SK-N-SH treated with all-trans-retinoic acid at 6 μM for 48 hours (cell line): ENCODE data around the gene CAPN12.

ENCODE experiments used
- OSR1 ChIP-seq: fragments of 250-450 bp; sonication (Bioruptor Pico); IDR thresholded peaks from 2 replicates; pipeline ENCODE4 v1.8.0; 2022; ENCODE audit warnings: moderate library complexity, mild to moderate bottlenecking, inconsistent platforms
- PATZ1 ChIP-seq: fragments of 250-450 bp; sonication (Bioruptor Pico); IDR thresholded peaks from 2 replicates; pipeline ENCODE4 v1.8.0; 2020; ENCODE audit warnings: mild to moderate bottlenecking, moderate library complexity, borderline replicate concordance
- PPARA ChIP-seq: fragments of 250-450 bp; sonication (Bioruptor Pico); IDR thresholded peaks from 2 replicates; pipeline ENCODE4 v1.5.0; 2020; ENCODE audit warnings: mild to moderate bottlenecking, borderline replicate concordance
- RARB ChIP-seq: fragments of 250-450 bp; sonication (Bioruptor Pico); IDR thresholded peaks from 2 replicates; pipeline ENCODE4 v1.8.0; 2021; ENCODE audit warnings: mild to moderate bottlenecking, moderate library complexity
- TCF4 ChIP-seq: fragments of 250-450 bp; sonication (Bioruptor Pico); IDR thresholded peaks from 2 replicates; pipeline ENCODE4 v1.8.0; 2021; ENCODE audit warnings: mild to moderate bottlenecking, moderate library complexity, borderline replicate concordance
- TOX ChIP-seq: fragments of 250-450 bp; sonication (Bioruptor Pico); IDR thresholded peaks from 2 replicates; pipeline ENCODE4 v1.8.0; 2021; ENCODE audit warnings: mild to moderate bottlenecking, moderate library complexity, borderline replicate concordance
- TSHZ2 ChIP-seq: fragments of 250-450 bp; sonication (Bioruptor Pico); IDR thresholded peaks from 2 replicates; pipeline ENCODE4 v1.5.0; 2020; ENCODE audit warnings: mild to moderate bottlenecking, moderate library complexity
- ZC3H10 ChIP-seq: fragments of 250-450 bp; sonication (Bioruptor Pico); IDR thresholded peaks from 2 replicates; pipeline ENCODE4 v1.5.1; 2021; ENCODE audit warnings: mild to moderate bottlenecking, moderate library complexity
- ZFP3 ChIP-seq: fragments of 250-450 bp; sonication (Bioruptor Pico); IDR thresholded peaks from 2 replicates; pipeline ENCODE4 v1.5.0; 2020; ENCODE audit warnings: mild to moderate bottlenecking, moderate library complexity
- ZFP30 ChIP-seq: fragments of 450-650 bp; formaldehyde crosslinking; IDR thresholded peaks from 2 replicates; pipeline ENCODE4 v1.5.0; 2022; ENCODE audit warnings: mild to moderate bottlenecking, moderate library complexity
- ZNF70 ChIP-seq: fragments of 450-650 bp; formaldehyde crosslinking; IDR thresholded peaks from 2 replicates; pipeline ENCODE4 v1.5.0; 2020; ENCODE audit warnings: mild to moderate bottlenecking, moderate library complexity
- ZNF8 ChIP-seq: fragments of 450-650 bp; formaldehyde crosslinking; IDR thresholded peaks from 2 replicates; pipeline ENCODE4 v1.5.0; 2020; ENCODE audit warnings: mild to moderate bottlenecking, moderate library complexity
- TF ChIP-seq, protein P1 (sequence below): fragments of 250-450 bp; sonication (Bioruptor Pico); IDR thresholded peaks from 2 replicates; pipeline ENCODE4 v1.8.0; 2021; ENCODE audit warnings: low read depth, mild to moderate bottlenecking, moderate library complexity, borderline replicate concordance
- TF ChIP-seq, protein P2 (sequence below): fragments of 250-450 bp; sonication (Bioruptor Pico); IDR thresholded peaks from 2 replicates; pipeline ENCODE4 v1.5.1; 2020; ENCODE audit warnings: low read depth, mild to moderate bottlenecking, moderate library complexity

GRCh38 chr19:38723606-38723965 lies 20.7 kb downstream of the CAPN12 start:
- TF ChIP-seq RARB (CRISPR knock-in tag) (no peak), ZC3H10 (CRISPR knock-in tag) (no peak), TCF4 (no peak), PATZ1 (CRISPR knock-in tag) (no peak), ZNF8 (CRISPR knock-in tag) (no peak), ZFP30 (CRISPR knock-in tag) (no peak), ZNF70 (CRISPR knock-in tag) (no peak), TOX (CRISPR knock-in tag) (no peak), ZFP3 (CRISPR knock-in tag) (no peak), PPARA (CRISPR knock-in tag) (no peak), TSHZ2 (CRISPR knock-in tag) (no peak), OSR1 (no peak)
- TF ChIP-seq, protein P1, sequence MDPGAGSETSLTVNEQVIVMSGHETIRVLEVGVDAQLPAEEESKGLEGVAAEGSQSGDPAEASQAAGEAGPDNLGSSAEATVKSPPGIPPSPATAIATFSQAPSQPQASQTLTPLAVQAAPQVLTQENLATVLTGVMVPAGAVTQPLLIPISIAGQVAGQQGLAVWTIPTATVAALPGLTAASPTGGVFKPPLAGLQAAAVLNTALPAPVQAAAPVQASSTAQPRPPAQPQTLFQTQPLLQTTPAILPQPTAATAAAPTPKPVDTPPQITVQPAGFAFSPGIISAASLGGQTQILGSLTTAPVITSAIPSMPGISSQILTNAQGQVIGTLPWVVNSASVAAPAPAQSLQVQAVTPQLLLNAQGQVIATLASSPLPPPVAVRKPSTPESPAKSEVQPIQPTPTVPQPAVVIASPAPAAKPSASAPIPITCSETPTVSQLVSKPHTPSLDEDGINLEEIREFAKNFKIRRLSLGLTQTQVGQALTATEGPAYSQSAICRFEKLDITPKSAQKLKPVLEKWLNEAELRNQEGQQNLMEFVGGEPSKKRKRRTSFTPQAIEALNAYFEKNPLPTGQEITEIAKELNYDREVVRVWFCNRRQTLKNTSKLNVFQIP (CRISPR knock-in tag): no peak
- TF ChIP-seq, protein P2, sequence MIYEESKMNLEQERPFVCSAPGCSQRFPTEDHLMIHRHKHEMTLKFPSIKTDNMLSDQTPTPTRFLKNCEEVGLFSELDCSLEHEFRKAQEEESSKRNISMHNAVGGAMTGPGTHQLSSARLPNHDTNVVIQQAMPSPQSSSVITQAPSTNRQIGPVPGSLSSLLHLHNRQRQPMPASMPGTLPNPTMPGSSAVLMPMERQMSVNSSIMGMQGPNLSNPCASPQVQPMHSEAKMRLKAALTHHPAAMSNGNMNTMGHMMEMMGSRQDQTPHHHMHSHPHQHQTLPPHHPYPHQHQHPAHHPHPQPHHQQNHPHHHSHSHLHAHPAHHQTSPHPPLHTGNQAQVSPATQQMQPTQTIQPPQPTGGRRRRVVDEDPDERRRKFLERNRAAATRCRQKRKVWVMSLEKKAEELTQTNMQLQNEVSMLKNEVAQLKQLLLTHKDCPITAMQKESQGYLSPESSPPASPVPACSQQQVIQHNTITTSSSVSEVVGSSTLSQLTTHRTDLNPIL (CRISPR knock-in tag): no peak
